K562 (cell line): Measurements from ENCODE around the gene COX4I2.

Experiments used
- DPF2 ChIP-seq: fragments of 450-650 bp; IDR thresholded peaks from 2 replicates; pipeline ENCODE4 v1.6.1; 2016
- HCFC1 ChIP-seq: IDR thresholded peaks from 2 replicates; pipeline ENCODE4 v1.6.1; 2012; ENCODE audit warnings: low read depth, low read length, improper control_type of control experiment
- L3MBTL2 ChIP-seq: fragments of 450-650 bp; IDR thresholded peaks from 2 replicates; pipeline ENCODE4 v1.6.1; 2016; ENCODE audit warnings: mild to moderate bottlenecking, moderate library complexity
- NONO ChIP-seq, 2 experiments: fragments of 200-400 bp in 1 of 2; fragments of 450-650 bp in 1 of 2; formaldehyde crosslinking in 1 of 2; IDR thresholded peaks; 2 replicates each; pipeline ENCODE4 v1.6.1; 2017; ENCODE audit warnings: low read depth in 2 of 2, mild to moderate bottlenecking in 2 of 2, moderate library complexity in 2 of 2, low read length in 1 of 2
- POLR2A ChIP-seq: fragments of 450-650 bp; conservative IDR thresholded peaks from 2 replicates; pipeline ENCODE4 v1.6.1; 2016
- RFX5 ChIP-seq: IDR thresholded peaks from 2 replicates; pipeline ENCODE4 v1.6.1; 2011; ENCODE audit warnings: low read depth, mild to moderate bottlenecking, improper control_type of control experiment, low read length
- TBP ChIP-seq: optimal IDR thresholded peaks from 2 replicates; pipeline ENCODE3; 2011; ENCODE audit warnings: low read depth, low read length, improper control_type of control experiment
- TF ChIP-seq, protein P1 (sequence below), 2 experiments: IDR thresholded peaks; 2 replicates each; pipeline ENCODE4 v1.6.1; 2012; ENCODE audit warnings: improper control_type of control experiment in 2 of 2, low read depth in 2 of 2, low read length in 2 of 2, borderline replicate concordance in 1 of 2
- TF ChIP-seq, protein P2 (sequence below), 3 experiments: IDR thresholded peaks in 2 of 3; conservative IDR thresholded peaks in 1 of 3; 2 replicates each; pipeline ENCODE4 v1.5.1; 2011 to 2012; ENCODE audit warnings: low read length in 3 of 3, mild to moderate bottlenecking in 3 of 3, control low read depth in 2 of 3, improper control_type of control experiment in 1 of 3, inconsistent platforms in 1 of 3, low read depth in 1 of 3, mixed read lengths in 1 of 3, moderate library complexity in 1 of 3; ENCODE audit not compliant: insufficient read depth in 2 of 3
- TF ChIP-seq, protein P3 (sequence below): sonication (generic); formaldehyde crosslinking; IDR thresholded peaks from 2 replicates; pipeline ENCODE4 v1.8.1; 2023; ENCODE audit warnings: mild to moderate bottlenecking, missing genetic modification reagents

DNA sequence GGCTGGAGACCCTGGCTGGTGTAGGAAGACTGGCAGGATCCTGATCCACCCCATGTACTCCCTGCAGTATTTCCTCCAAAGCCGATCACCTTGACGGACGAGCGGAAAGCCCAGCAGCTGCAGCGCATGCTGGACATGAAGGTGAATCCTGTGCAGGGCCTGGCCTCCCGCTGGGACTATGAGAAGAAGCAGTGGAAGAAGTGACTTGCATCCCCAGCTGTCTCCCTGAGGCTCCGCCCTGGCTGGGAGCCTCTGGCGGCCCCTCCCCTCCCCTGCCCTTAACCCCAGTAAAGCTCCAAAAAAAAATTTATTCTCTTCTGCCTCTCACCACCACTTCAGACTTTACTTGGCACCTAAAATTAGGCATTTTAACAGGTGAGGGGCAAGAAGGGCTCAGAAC is 7.0 kb downstream of the COX4I2 start:
- TF ChIP-seq, protein P1, sequence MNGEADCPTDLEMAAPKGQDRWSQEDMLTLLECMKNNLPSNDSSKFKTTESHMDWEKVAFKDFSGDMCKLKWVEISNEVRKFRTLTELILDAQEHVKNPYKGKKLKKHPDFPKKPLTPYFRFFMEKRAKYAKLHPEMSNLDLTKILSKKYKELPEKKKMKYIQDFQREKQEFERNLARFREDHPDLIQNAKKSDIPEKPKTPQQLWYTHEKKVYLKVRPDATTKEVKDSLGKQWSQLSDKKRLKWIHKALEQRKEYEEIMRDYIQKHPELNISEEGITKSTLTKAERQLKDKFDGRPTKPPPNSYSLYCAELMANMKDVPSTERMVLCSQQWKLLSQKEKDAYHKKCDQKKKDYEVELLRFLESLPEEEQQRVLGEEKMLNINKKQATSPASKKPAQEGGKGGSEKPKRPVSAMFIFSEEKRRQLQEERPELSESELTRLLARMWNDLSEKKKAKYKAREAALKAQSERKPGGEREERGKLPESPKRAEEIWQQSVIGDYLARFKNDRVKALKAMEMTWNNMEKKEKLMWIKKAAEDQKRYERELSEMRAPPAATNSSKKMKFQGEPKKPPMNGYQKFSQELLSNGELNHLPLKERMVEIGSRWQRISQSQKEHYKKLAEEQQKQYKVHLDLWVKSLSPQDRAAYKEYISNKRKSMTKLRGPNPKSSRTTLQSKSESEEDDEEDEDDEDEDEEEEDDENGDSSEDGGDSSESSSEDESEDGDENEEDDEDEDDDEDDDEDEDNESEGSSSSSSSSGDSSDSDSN (IDR thresholded peaks at IDR 0.05; ENCODE audit: borderline replicate concordance in 1 of 2, low read depth in 2 of 2, low read length in 2 of 2), result no peak
- TF ChIP-seq DPF2 (no peak), POLR2A (no peak), TBP (no peak), HCFC1 (no peak), RFX5 (no peak), NONO (IDR thresholded peaks at IDR 0.05; ENCODE audit: low read depth in 2 of 2, low read length in 1 of 2) (no peak), L3MBTL2 (no peak)
- TF ChIP-seq, protein P2, sequence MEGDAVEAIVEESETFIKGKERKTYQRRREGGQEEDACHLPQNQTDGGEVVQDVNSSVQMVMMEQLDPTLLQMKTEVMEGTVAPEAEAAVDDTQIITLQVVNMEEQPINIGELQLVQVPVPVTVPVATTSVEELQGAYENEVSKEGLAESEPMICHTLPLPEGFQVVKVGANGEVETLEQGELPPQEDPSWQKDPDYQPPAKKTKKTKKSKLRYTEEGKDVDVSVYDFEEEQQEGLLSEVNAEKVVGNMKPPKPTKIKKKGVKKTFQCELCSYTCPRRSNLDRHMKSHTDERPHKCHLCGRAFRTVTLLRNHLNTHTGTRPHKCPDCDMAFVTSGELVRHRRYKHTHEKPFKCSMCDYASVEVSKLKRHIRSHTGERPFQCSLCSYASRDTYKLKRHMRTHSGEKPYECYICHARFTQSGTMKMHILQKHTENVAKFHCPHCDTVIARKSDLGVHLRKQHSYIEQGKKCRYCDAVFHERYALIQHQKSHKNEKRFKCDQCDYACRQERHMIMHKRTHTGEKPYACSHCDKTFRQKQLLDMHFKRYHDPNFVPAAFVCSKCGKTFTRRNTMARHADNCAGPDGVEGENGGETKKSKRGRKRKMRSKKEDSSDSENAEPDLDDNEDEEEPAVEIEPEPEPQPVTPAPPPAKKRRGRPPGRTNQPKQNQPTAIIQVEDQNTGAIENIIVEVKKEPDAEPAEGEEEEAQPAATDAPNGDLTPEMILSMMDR (IDR thresholded peaks at IDR 0.05 in 2 of 3, conservative IDR thresholded peaks at IDR 0.05 in 1 of 3; ENCODE audit: insufficient read depth in 2 of 3, low read depth in 1 of 3, low read length in 3 of 3), result no peak
- TF ChIP-seq, protein P3, sequence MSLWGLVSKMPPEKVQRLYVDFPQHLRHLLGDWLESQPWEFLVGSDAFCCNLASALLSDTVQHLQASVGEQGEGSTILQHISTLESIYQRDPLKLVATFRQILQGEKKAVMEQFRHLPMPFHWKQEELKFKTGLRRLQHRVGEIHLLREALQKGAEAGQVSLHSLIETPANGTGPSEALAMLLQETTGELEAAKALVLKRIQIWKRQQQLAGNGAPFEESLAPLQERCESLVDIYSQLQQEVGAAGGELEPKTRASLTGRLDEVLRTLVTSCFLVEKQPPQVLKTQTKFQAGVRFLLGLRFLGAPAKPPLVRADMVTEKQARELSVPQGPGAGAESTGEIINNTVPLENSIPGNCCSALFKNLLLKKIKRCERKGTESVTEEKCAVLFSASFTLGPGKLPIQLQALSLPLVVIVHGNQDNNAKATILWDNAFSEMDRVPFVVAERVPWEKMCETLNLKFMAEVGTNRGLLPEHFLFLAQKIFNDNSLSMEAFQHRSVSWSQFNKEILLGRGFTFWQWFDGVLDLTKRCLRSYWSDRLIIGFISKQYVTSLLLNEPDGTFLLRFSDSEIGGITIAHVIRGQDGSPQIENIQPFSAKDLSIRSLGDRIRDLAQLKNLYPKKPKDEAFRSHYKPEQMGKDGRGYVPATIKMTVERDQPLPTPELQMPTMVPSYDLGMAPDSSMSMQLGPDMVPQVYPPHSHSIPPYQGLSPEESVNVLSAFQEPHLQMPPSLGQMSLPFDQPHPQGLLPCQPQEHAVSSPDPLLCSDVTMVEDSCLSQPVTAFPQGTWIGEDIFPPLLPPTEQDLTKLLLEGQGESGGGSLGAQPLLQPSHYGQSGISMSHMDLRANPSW, result no peak
